NT2/D1 (cell line): ENCODE measurements around the gene SYNE2.

Experiments used
- SUZ12 ChIP-seq: IDR thresholded peaks from 2 replicates; pipeline ENCODE4 v1.6.1; 2011; ENCODE audit not compliant: insufficient read length, insufficient read depth; ENCODE audit errors: extremely low read depth
- YY1 ChIP-seq: IDR thresholded peaks from 2 replicates; pipeline ENCODE4 v1.6.1; 2011; ENCODE audit not compliant: insufficient read length, insufficient read depth

- no peak for TF ChIP-seq SUZ12
- no peak for TF ChIP-seq YY1
Measured at GRCh38 chr14:64158608-64159007, 305.8 kb downstream of the SYNE2 start.
